ENCODE measurements around the gene ARPC5L.
A peak's percentile ranks its signal among the peaks of the same experiment; 100 is the strongest.

The ARPC5L gene

GRCh38 chr9:124857533-124858162 lies 4.3 kb upstream of the ARPC5L start:
- no peak for DNase-seq (ENCODE audit: low read depth, low spot score)
- in situ Hi-C loops (cut with HindIII; ENCODE audit: low sequenced_read_pairs), result no loop called here
- no peak overlapping the region for H3K4me3 ChIP-seq (ENCODE audit: low read depth, low read length)
- TF ChIP-seq CTCF (IDR thresholded peaks at IDR 0.05; ENCODE audit: low read depth, low read length), result no peak

- H3K4me3 ChIP-seq (ENCODE audit: low read depth, low read length), result no peak overlapping the region
- TF ChIP-seq CTCF (IDR thresholded peaks at IDR 0.05; ENCODE audit: low read depth, low read length), result no peak
- in situ Hi-C loops (cut with HindIII; ENCODE audit: low sequenced_read_pairs), result no loop called here
- DNase-seq (ENCODE audit: low read depth, low spot score), result no peak
Observed at GRCh38 chr9:124858330-124859046, 3.4 kb upstream of the ARPC5L start.

GRCh38 chr9:124859803-124860581 lies 1.9 kb upstream of the ARPC5L start:
- no peak for DNase-seq (ENCODE audit: low read depth, low spot score)
- no peak for TF ChIP-seq CTCF (IDR thresholded peaks at IDR 0.05; ENCODE audit: low read depth, low read length)
- peak overlapping the region; percentile 70 for H3K4me3 ChIP-seq (ENCODE audit: low read depth, low read length)
- in situ Hi-C loops (cut with HindIII; ENCODE audit: low sequenced_read_pairs), result no loop called here

- peak overlapping the region; percentile 70 for H3K4me3 ChIP-seq (ENCODE audit: low read depth, low read length)
- in situ Hi-C loops (cut with HindIII; ENCODE audit: low sequenced_read_pairs), result no loop called here
- TF ChIP-seq CTCF (IDR thresholded peaks at IDR 0.05; ENCODE audit: low read depth, low read length), result no peak
- no peak for DNase-seq (ENCODE audit: low read depth, low spot score)
Observed at GRCh38 chr9:124860582-124861341, 1.2 kb upstream of the ARPC5L start.

- TF ChIP-seq CTCF (IDR thresholded peaks at IDR 0.05; ENCODE audit: low read depth, low read length), result no peak
- DNase-seq (ENCODE audit: low read depth, low spot score), result no peak
- in situ Hi-C loops (cut with HindIII; ENCODE audit: low sequenced_read_pairs), result no loop called here
- no peak overlapping the region for H3K4me3 ChIP-seq (ENCODE audit: low read depth, low read length)
Observed at GRCh38 chr9:124863371-124863871, 1.5 kb downstream of the ARPC5L start.

All from astrocyte of the spinal cord (primary cell).